Spleen (tissue), 7 donors: ENCODE data around the gene CRAT.

Source experiments
- CTCF ChIP-seq, 11 experiments: fragments of 200-600 bp in 7 of 11; fragments of 450-650 bp in 4 of 11; sonication (generic) in 4 of 11; IDR thresholded peaks in 8 of 11; conservative IDR thresholded peaks in 3 of 11; 1 replicate in 7 of 11; 2 replicates in 4 of 11; pipeline versions ENCODE4 v1.4.0 to v1.8.0; 2016 to 2021; ENCODE audit warnings: antibody characterized with exemption in 11 of 11, inconsistent platforms in 4 of 11, mild to moderate bottlenecking in 1 of 11
- POLR2A ChIP-seq, 3 donors: fragments of 450-650 bp; IDR thresholded peaks; one replicate each; pipeline ENCODE4 v1.5.1; 2017; ENCODE audit warnings: antibody characterized with exemption in 3 of 3, mild to moderate bottlenecking in 1 of 3
- donor health status: DM: no; HTN: no; CAD: no; lungs with moderate emphysema.
- donor health status: DM: no; HTN: no; CAD: no.
- donor health status: DM: no; HTN: no; CAD: no.

- TF ChIP-seq POLR2A (IDR thresholded peaks at IDR 0.05) = no peak
- TF ChIP-seq CTCF (IDR thresholded peaks at IDR 0.05 in 8 of 11, conservative IDR thresholded peaks at IDR 0.05 in 3 of 11) = no peak
Observed at GRCh38 chr9:129105857-129106694, 4.5 kb downstream of the CRAT start.
